Measurements from ENCODE around the gene STAB2.

The STAB2 gene

GRCh38 chr12:103580026-103580425 is 7.0 kb upstream of the STAB2 start:
- no peak for DNase-seq (ENCODE audit: low spot score)

GRCh38 chr12:103583008-103583407 is 4.1 kb upstream of the STAB2 start:
- DNase-seq (ENCODE audit: low spot score): no peak

- DNase-seq (ENCODE audit: low spot score): no peak
Observed at GRCh38 chr12:103586132-103586531, 941 bp upstream of the STAB2 start.

- no peak for DNase-seq (ENCODE audit: low spot score)
Observed at GRCh38 chr12:103588680-103589079, 1.6 kb downstream of the STAB2 start.

GRCh38 chr12:103589517-103589916 is 2.4 kb downstream of the STAB2 start:
- DNase-seq (ENCODE audit: low spot score): no peak

- no peak for DNase-seq (ENCODE audit: low spot score)
Observed at GRCh38 chr12:103590271-103590670, 3.2 kb downstream of the STAB2 start.

- no peak for DNase-seq (ENCODE audit: low spot score)
Observed at GRCh38 chr12:103596981-103597380, 9.9 kb downstream of the STAB2 start.

- DNase-seq (ENCODE audit: low spot score): no peak
Observed at GRCh38 chr12:103599274-103599673, 12.2 kb downstream of the STAB2 start.

- DNase-seq (ENCODE audit: low spot score): no peak
Observed at GRCh38 chr12:103600967-103601728, 14.1 kb downstream of the STAB2 start.

GRCh38 chr12:103620395-103620794 is 33.3 kb downstream of the STAB2 start:
- DNase-seq (ENCODE audit: low spot score): no peak

GRCh38 chr12:103623716-103624115 is 36.6 kb downstream of the STAB2 start:
- DNase-seq (ENCODE audit: low spot score): no peak

GRCh38 chr12:103626498-103626897 is 39.4 kb downstream of the STAB2 start:
- DNase-seq (ENCODE audit: low spot score): no peak

GRCh38 chr12:103627189-103627855 is 40.2 kb downstream of the STAB2 start:
- DNase-seq (ENCODE audit: low spot score): no peak

GRCh38 chr12:103632554-103633216 is 45.6 kb downstream of the STAB2 start:
- peak; percentile 62 for DNase-seq (ENCODE audit: low spot score)

GRCh38 chr12:103634732-103635131 is 47.7 kb downstream of the STAB2 start:
- DNase-seq (ENCODE audit: low spot score): no peak

GRCh38 chr12:103635419-103635818 is 48.3 kb downstream of the STAB2 start:
- DNase-seq (ENCODE audit: low spot score): no peak

- no peak for DNase-seq (ENCODE audit: low spot score)
Observed at GRCh38 chr12:103637021-103637420, 49.9 kb downstream of the STAB2 start.

- no peak for DNase-seq (ENCODE audit: low spot score)
Observed at GRCh38 chr12:103637429-103637828, 50.4 kb downstream of the STAB2 start.

- no peak for DNase-seq (ENCODE audit: low spot score)
Observed at GRCh38 chr12:103639983-103640382, 52.9 kb downstream of the STAB2 start.

GRCh38 chr12:103640410-103640809 is 53.3 kb downstream of the STAB2 start:
- no peak for DNase-seq (ENCODE audit: low spot score)

GRCh38 chr12:103640831-103641230 is 53.8 kb downstream of the STAB2 start:
- no peak for DNase-seq (ENCODE audit: low spot score)

- DNase-seq (ENCODE audit: low spot score): no peak
Observed at GRCh38 chr12:103642240-103642864, 55.3 kb downstream of the STAB2 start.

- no peak for DNase-seq (ENCODE audit: low spot score)
Observed at GRCh38 chr12:103645202-103645601, 58.1 kb downstream of the STAB2 start.
